ENCODE measurements around the gene CGNL1.

The CGNL1 gene

GRCh38 chr15:57571725-57572124, 195.4 kb downstream of the CGNL1 start:
- Histone ChIP-seq H3K27me3 (ENCODE audit: control insufficient read depth, insufficient read depth, low read length) (no peaks in the 10 kb centered on the region), H3K4me1 (no peaks in the 10 kb centered on the region), H2AFZ (no peak overlapping the region), H3K79me2 (no peaks in the 10 kb centered on the region), H3K9ac (no peak overlapping the region), H3K9me3 (ENCODE audit: control insufficient read depth, low read length) (no peaks in the 10 kb centered on the region), H3K27ac (no peak overlapping the region), H3K36me3 (ENCODE audit: control insufficient read depth, insufficient read depth, low read length) (no peaks in the 10 kb centered on the region), H3K4me2 (ENCODE audit: low read length) (no peak overlapping the region), H3K4me3 (ENCODE audit: low read depth, low read length) (no peak overlapping the region)
- TF ChIP-seq CTCF (IDR thresholded peaks at IDR 0.05), result no peak

DNA sequence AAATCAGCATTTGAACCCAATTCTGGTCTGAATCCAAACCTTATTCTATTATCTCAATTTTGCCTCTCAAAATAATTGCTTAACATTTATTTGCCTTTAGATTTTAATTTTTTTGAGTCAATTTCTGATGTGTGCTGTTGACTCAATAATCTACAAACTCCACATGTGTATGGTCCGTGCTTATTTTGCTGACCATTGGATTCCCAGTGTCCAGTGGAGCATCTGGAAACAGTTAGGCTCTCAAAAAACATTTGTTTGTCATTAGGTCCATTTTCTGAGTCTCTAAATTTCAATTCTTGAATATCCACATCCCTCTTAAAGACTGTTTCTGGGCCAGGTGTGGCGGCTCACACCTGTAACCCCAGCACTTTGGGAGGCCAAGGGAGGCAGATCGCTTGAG, 196.2 kb downstream of the CGNL1 start:
- TF ChIP-seq CTCF (IDR thresholded peaks at IDR 0.05), result no peak
- H3K9me3 ChIP-seq (ENCODE audit: control insufficient read depth, low read length), result no peaks in the 10 kb centered on the region
- H3K27me3 ChIP-seq (ENCODE audit: control insufficient read depth, insufficient read depth, low read length), result no peaks in the 10 kb centered on the region
- H3K4me1 ChIP-seq, result no peaks in the 10 kb centered on the region
- H3K27ac ChIP-seq, result no peak overlapping the region
- H3K4me2 ChIP-seq (ENCODE audit: low read length), result no peak overlapping the region
- no peak overlapping the region for H3K9ac ChIP-seq
- no peaks in the 10 kb centered on the region for H3K79me2 ChIP-seq
- H3K36me3 ChIP-seq (ENCODE audit: control insufficient read depth, insufficient read depth, low read length), result no peaks in the 10 kb centered on the region
- H3K4me3 ChIP-seq (ENCODE audit: low read depth, low read length), result no peak overlapping the region
- no peak overlapping the region for H2AFZ ChIP-seq

DNA sequence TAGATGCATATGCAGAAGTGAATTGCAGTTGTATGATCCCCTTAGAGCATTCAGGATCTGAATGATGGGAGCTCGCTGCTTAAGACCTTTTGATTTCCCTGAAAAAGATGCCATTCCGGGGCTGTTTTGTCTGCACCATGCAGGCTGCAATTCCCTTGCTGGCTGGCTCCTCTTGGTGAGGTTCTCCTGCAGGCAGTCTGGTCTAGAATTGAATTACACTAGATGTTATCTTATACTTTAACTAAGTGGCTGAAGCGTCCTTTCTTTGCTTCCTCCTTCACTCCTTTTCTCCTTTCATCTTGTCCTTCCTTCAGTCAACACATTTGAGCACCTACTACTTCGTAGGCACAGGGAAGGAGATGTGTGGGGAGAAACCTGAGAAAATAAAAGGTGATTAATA, 196.8 kb downstream of the CGNL1 start:
- Histone ChIP-seq H3K4me1 (no peaks in the 10 kb centered on the region), H3K4me3 (ENCODE audit: low read depth, low read length) (no peak overlapping the region), H3K9me3 (ENCODE audit: control insufficient read depth, low read length) (no peaks in the 10 kb centered on the region), H3K9ac (no peak overlapping the region), H3K36me3 (ENCODE audit: control insufficient read depth, insufficient read depth, low read length) (no peaks in the 10 kb centered on the region), H3K79me2 (no peaks in the 10 kb centered on the region), H3K27me3 (ENCODE audit: control insufficient read depth, insufficient read depth, low read length) (no peaks in the 10 kb centered on the region), H3K4me2 (ENCODE audit: low read length) (no peak overlapping the region), H3K27ac (no peak overlapping the region), H2AFZ (no peak overlapping the region)
- TF ChIP-seq CTCF (IDR thresholded peaks at IDR 0.05), result no peak

- H3K27me3 ChIP-seq (ENCODE audit: control insufficient read depth, insufficient read depth, low read length), result no peaks in the 10 kb centered on the region
- H2AFZ ChIP-seq, result no peak overlapping the region
- no peaks in the 10 kb centered on the region for H3K9me3 ChIP-seq (ENCODE audit: control insufficient read depth, low read length)
- no peaks in the 10 kb centered on the region for H3K4me1 ChIP-seq
- no peak overlapping the region for H3K9ac ChIP-seq
- H3K36me3 ChIP-seq (ENCODE audit: control insufficient read depth, insufficient read depth, low read length), result no peaks in the 10 kb centered on the region
- no peak overlapping the region for H3K27ac ChIP-seq
- no peaks in the 10 kb centered on the region for H3K79me2 ChIP-seq
- no peak for TF ChIP-seq CTCF (IDR thresholded peaks at IDR 0.05)
- H3K4me2 ChIP-seq (ENCODE audit: low read length), result no peak overlapping the region
- no peak overlapping the region for H3K4me3 ChIP-seq (ENCODE audit: low read depth, low read length)
Observed at GRCh38 chr15:57575363-57575762, 199.1 kb downstream of the CGNL1 start.

DNA sequence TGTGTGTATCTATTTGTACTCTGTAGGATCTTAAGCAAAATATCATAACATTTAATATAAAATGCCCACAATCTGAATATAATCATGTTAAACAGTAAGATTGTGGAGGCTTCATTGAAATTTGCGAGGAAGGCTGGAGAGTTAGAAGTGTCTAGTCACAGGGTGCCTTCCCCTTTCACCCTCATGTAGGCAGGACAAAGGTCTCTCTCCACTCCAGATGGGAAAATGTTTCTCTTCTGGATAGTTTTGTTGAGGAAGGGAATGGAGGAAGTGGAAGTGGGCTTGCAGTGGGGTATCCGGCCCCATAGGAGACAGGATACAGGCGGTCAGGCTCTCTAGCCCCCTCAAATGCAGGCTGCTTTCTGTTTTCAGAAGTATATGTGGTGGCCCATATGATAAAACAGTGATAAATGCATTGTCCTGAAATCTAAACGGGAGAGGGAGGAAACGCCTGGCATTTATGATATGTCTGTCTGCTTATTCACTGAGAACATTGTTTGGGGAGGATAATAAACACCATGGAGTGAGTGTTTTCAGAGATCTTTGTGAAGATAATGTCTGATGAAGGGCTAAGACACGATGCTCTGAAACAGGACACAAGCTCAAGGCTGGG, 202.1 kb downstream of the CGNL1 start:
- Histone ChIP-seq H3K4me2 (ENCODE audit: low read length) (no peak overlapping the region), H2AFZ (no peak overlapping the region), H3K4me3 (ENCODE audit: low read depth, low read length) (no peak overlapping the region), H3K4me1 (no peaks in the 10 kb centered on the region), H3K79me2 (no peaks in the 10 kb centered on the region), H3K9me3 (ENCODE audit: control insufficient read depth, low read length) (no peaks in the 10 kb centered on the region), H3K36me3 (ENCODE audit: control insufficient read depth, insufficient read depth, low read length) (no peaks in the 10 kb centered on the region), H3K27ac (no peak overlapping the region), H3K9ac (no peak overlapping the region), H3K27me3 (ENCODE audit: control insufficient read depth, insufficient read depth, low read length) (no peaks in the 10 kb centered on the region)
- TF ChIP-seq CTCF (IDR thresholded peaks at IDR 0.05), result no peak

Data from parathyroid adenoma (tissue), 2 donors.